Thoracic aorta (tissue), 2 donors: Measurements from ENCODE around the gene METAP1. TPM values are rescaled to one million over a fixed set of nuclear protein-coding genes. Genes with fewer than 3 reads are reported as not detected.
A peak's percentile ranks its signal among the peaks of the same experiment; 100 is the strongest.

Experiments
- ATAC-seq: fragments of 150-250 bp; one replicate; pipeline ENCODE4 v1.8.0; 2017; ENCODE audit warnings: low read depth; ENCODE audit not compliant: insufficient number of reproducible peaks, low FRiP score
- DNase-seq: peaks from one replicate; pipeline ENCODE4 v3.0.0-alpha.2; 2020; ENCODE audit warnings: low spot score
- H3K27ac ChIP-seq, 2 donors: fragments of 200-600 bp; sonication (generic); 1 replicate in 1 of 2; 2 replicates in 1 of 2; pipeline ENCODE4 v1.5.1; 2016; ENCODE audit warnings: mild to moderate bottlenecking in 2 of 2, moderate library complexity in 2 of 2
- H3K27me3 ChIP-seq: fragments of 200-600 bp; sonication (generic); replicated peaks from 2 replicates; pipeline ENCODE4 v1.6.0; 2016; ENCODE audit warnings: mild to moderate bottlenecking; ENCODE audit not compliant: insufficient read depth
- H3K36me3 ChIP-seq: fragments of 200-600 bp; sonication (generic); one replicate; pipeline ENCODE4 v1.5.1; 2016
- H3K4me1 ChIP-seq, 2 donors: fragments of 200-600 bp; sonication (generic); 1 replicate in 1 of 2; 2 replicates in 1 of 2; pipeline versions ENCODE4 v1.5.1 to v1.6.0; 2016; ENCODE audit warnings: low read depth in 2 of 2, mild to moderate bottlenecking in 1 of 2; ENCODE audit not compliant: control insufficient read depth in 1 of 2
- H3K4me3 ChIP-seq: fragments of 200-600 bp; sonication (generic); 2 replicates; pipeline ENCODE4 v1.5.1; 2016; ENCODE audit warnings: mild to moderate bottlenecking
- H3K9me3 ChIP-seq: fragments of 200-600 bp; sonication (generic); 2 replicates; pipeline ENCODE4 v1.5.1; 2016
- CTCF ChIP-seq: fragments of 200-600 bp; sonication (generic); IDR thresholded peaks from one replicate; pipeline ENCODE4 v1.5.1; 2019; ENCODE audit warnings: antibody characterized with exemption
- total RNA-seq, 2 donors: library from RNA; depleted of rRNA; stranded (reverse); fragments of >200 nt; gene quantifications; one replicate each; pipeline versions ENCODE4 v1.1.0 to v1.2.3, GENCODE V29; 2016

METAP1 gene
- total RNA-seq, 2 donors from 2014 or later = 39.7 to 54.9 TPM

GRCh38 chr4:98998551-98998950, 3.0 kb downstream of the METAP1 start:
- H3K36me3 ChIP-seq = no peaks in the 10 kb centered on the region
- no peaks in the 10 kb centered on the region for H3K27me3 ChIP-seq
- no peak overlapping the region for H3K4me3 ChIP-seq
- no peak for ATAC-seq
- no peaks in the 10 kb centered on the region for H3K9me3 ChIP-seq
- H3K4me1 ChIP-seq = peaks cover 12 to 14% of the 10 kb centered on the region in 2 donors
- no peak for TF ChIP-seq CTCF
- no peak for DNase-seq
- no peak overlapping the region for H3K27ac ChIP-seq

- H3K27me3 ChIP-seq = no peaks in the 10 kb centered on the region
- no peak overlapping the region for H3K4me3 ChIP-seq
- H3K4me1 ChIP-seq = peaks cover 7 to 14% of the 10 kb centered on the region in 2 donors
- ATAC-seq (no peak), DNase-seq (no peak)
- H3K9me3 ChIP-seq = no peaks in the 10 kb centered on the region
- H3K27ac ChIP-seq = no peak overlapping the region
- H3K36me3 ChIP-seq = no peaks in the 10 kb centered on the region
- TF ChIP-seq CTCF = no peak
Observed at GRCh38 chr4:99002279-99002678, 6.8 kb downstream of the METAP1 start.

DNA sequence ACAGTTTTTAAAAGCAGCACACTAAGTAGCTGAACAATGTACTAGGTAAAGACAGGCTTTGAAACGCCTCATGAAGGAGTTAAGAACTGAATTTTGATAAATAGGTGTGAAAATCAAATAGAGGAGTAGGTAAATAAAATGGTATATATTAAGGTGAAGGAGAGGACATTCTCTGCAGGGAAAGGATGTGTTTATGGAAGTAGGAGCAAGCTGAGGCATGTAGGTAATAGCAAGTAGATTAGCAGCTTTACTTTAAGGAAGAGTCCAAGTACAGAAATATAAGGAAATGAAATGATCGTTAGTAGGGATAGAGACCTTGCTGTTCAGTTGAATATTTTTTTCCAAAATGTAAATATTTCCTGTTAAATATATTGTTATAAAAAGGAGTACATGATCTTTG, 12.5 kb downstream of the METAP1 start:
- H3K4me3 ChIP-seq = no peak overlapping the region
- no peak overlapping the region for H3K27ac ChIP-seq
- ATAC-seq (no peak), DNase-seq (no peak)
- no peaks in the 10 kb centered on the region for H3K36me3 ChIP-seq
- H3K27me3 ChIP-seq = no peaks in the 10 kb centered on the region
- no peak for TF ChIP-seq CTCF
- no peaks in the 10 kb centered on the region for H3K4me1 ChIP-seq
- peaks cover 5% of the 10 kb centered on the region for H3K9me3 ChIP-seq

- Histone ChIP-seq H3K36me3 (no peaks in the 10 kb centered on the region), H3K4me1 (peaks cover 0 to 23% of the 10 kb centered on the region in 2 donors), H3K27ac (peak overlapping the region in 1 of 2 donors; percentile 88), H3K9me3 (peaks cover 5% of the 10 kb centered on the region), H3K4me3 (no peak overlapping the region), H3K27me3 (no peaks in the 10 kb centered on the region)
- ATAC-seq (no peak), DNase-seq (no peak)
- TF ChIP-seq CTCF = no peak
Observed at GRCh38 chr4:99011910-99012309, 16.4 kb downstream of the METAP1 start.

GRCh38 chr4:99013402-99013843, 17.9 kb downstream of the METAP1 start:
- peak; percentile 94 for ATAC-seq
- Histone ChIP-seq H3K4me1 (peaks cover 0 to 28% of the 10 kb centered on the region in 2 donors), H3K27me3 (no peaks in the 10 kb centered on the region), H3K27ac (peak overlapping the region; percentile 81 to 88), H3K4me3 (peak overlapping the region; percentile 44), H3K36me3 (no peaks in the 10 kb centered on the region), H3K9me3 (peaks cover 5% of the 10 kb centered on the region)
- TF ChIP-seq CTCF = no peak
- DNase-seq = no peak
